Measurements from ENCODE around the gene KNDC1. TPM values are rescaled to one million over a fixed set of nuclear protein-coding genes. Genes with fewer than 3 reads are reported as not detected.

The KNDC1 gene
- polyA plus RNA-seq, 1 experiment = 1.0 TPM

GRCh38 chr10:133168617-133169031, 8.6 kb downstream of the KNDC1 start:
- H3K27me3 ChIP-seq (ENCODE audit: control insufficient read depth, insufficient read depth, low read length) = no peaks in the 10 kb centered on the region
- POLR2A ChIA-PET = no interaction called here
- H3K4me3 ChIP-seq (ENCODE audit: low read depth, low read length) = no peak overlapping the region
- no peaks in the 10 kb centered on the region for H3K36me3 ChIP-seq (ENCODE audit: control insufficient read depth, insufficient read depth, low read length)
- CTCF ChIA-PET = no interaction called here
- TF ChIP-seq CTCF (IDR thresholded peaks at IDR 0.05; ENCODE audit: insufficient read depth, low read depth, low read length) = no peak
- no peak for DNase-seq (ENCODE audit: low read depth)

GRCh38 chr10:133169173-133169947, 9.3 kb downstream of the KNDC1 start:
- DNase-seq (ENCODE audit: low read depth) = no peak
- Histone ChIP-seq H3K27me3 (ENCODE audit: control insufficient read depth, insufficient read depth, low read length) (no peaks in the 10 kb centered on the region), H3K4me3 (ENCODE audit: low read depth, low read length) (no peak overlapping the region), H3K36me3 (ENCODE audit: control insufficient read depth, insufficient read depth, low read length) (no peaks in the 10 kb centered on the region)
- ChIA-PET CTCF (no interaction called here), POLR2A (no interaction called here)
- no peak for TF ChIP-seq CTCF (IDR thresholded peaks at IDR 0.05; ENCODE audit: insufficient read depth, low read depth, low read length)

- Histone ChIP-seq H3K4me3 (ENCODE audit: low read depth, low read length) (no peak overlapping the region), H3K27me3 (ENCODE audit: control insufficient read depth, insufficient read depth, low read length) (no peaks in the 10 kb centered on the region), H3K36me3 (ENCODE audit: control insufficient read depth, insufficient read depth, low read length) (no peaks in the 10 kb centered on the region)
- DNase-seq (ENCODE audit: low read depth) = no peak
- no peak for TF ChIP-seq CTCF (IDR thresholded peaks at IDR 0.05; ENCODE audit: insufficient read depth, low read depth, low read length)
- ChIA-PET CTCF (no interaction called here), POLR2A (no interaction called here)
These were observed 10.1 kb downstream of the KNDC1 start for GRCh38 chr10:133170092-133170491.

GRCh38 chr10:133173860-133174640, 14.0 kb downstream of the KNDC1 start:
- POLR2A ChIA-PET = no interaction called here
- CTCF ChIA-PET = no interaction called here

More at GRCh38 chr10:133173860-133174640, 14.0 kb downstream of the KNDC1 start:
- H3K4me3 ChIP-seq (ENCODE audit: low read depth, low read length) = no peak overlapping the region
- no peaks in the 10 kb centered on the region for H3K27me3 ChIP-seq (ENCODE audit: control insufficient read depth, insufficient read depth, low read length)
- no peak for DNase-seq (ENCODE audit: low read depth)
- H3K36me3 ChIP-seq (ENCODE audit: control insufficient read depth, insufficient read depth, low read length) = no peaks in the 10 kb centered on the region
- TF ChIP-seq CTCF (IDR thresholded peaks at IDR 0.05; ENCODE audit: insufficient read depth, low read depth, low read length) = no peak
